ENCODE measurements around the gene PLCB4. TPM values are rescaled to one million over a fixed set of nuclear protein-coding genes. Genes with fewer than 3 reads are reported as not detected.

The PLCB4 gene
- total and polyA plus RNA-seq, 4 experiments from 2014 or later, result not detected

- CTCF ChIA-PET (ENCODE audit: partially characterized antibody), result no interaction called here
- Histone ChIP-seq H3K27me3 (ENCODE audit: insufficient read depth, low read length) (no peaks in the 10 kb centered on the region), H3K36me3 (ENCODE audit: insufficient read depth, low read length) (no peaks in the 10 kb centered on the region), H3K4me1 (ENCODE audit: insufficient read depth, low read length) (no peaks in the 10 kb centered on the region), H3K9me3 (ENCODE audit: control insufficient read depth in 1 of 2, low read length in 2 of 2) (no peaks in the 10 kb centered on the region), H3K27ac (ENCODE audit: low read depth, low read length) (no peak overlapping the region), H3K4me3 (ENCODE audit: low read length in 2 of 2) (no peak overlapping the region)
- Mint-ChIP-seq H3K36me3 (no peaks in the 10 kb centered on the region), H3K9me3 (peaks cover 0 to 5% (median 2%) of the 10 kb centered on the region in 8 donors), H3K27ac (no peak overlapping the region), H3K27me3 (no peaks in the 10 kb centered on the region), H3K4me1 (no peaks in the 10 kb centered on the region), H3K4me3 (no peak overlapping the region)
- intact Hi-C loops (cut with micrococcal nuclease), result no loop called here
- DNase-seq, result no peak
- POLR2A ChIA-PET (ENCODE audit: partially characterized antibody), result no interaction called here
Observed at GRCh38 chr20:9287826-9288225, 218.9 kb downstream of the PLCB4 start.

- ChIA-PET POLR2A (ENCODE audit: partially characterized antibody) (no interaction called here), CTCF (ENCODE audit: partially characterized antibody) (no interaction called here)
- H3K27ac Mint-ChIP-seq, result no peak overlapping the region
- H3K4me3 ChIP-seq (ENCODE audit: low read length in 2 of 2), result no peak overlapping the region
- no peaks in the 10 kb centered on the region for H3K27me3 Mint-ChIP-seq
- H3K4me1 ChIP-seq (ENCODE audit: insufficient read depth, low read length), result no peaks in the 10 kb centered on the region
- no peaks in the 10 kb centered on the region for H3K36me3 Mint-ChIP-seq
- intact Hi-C loops (cut with micrococcal nuclease), result no loop called here
- H3K9me3 Mint-ChIP-seq, result peaks cover 0 to 9% (median 3%) of the 10 kb centered on the region in 8 donors
- no peaks in the 10 kb centered on the region for H3K9me3 ChIP-seq (ENCODE audit: control insufficient read depth in 1 of 2, low read length in 2 of 2)
- no peak overlapping the region for H3K27ac ChIP-seq (ENCODE audit: low read depth, low read length)
- no peak overlapping the region for H3K4me3 Mint-ChIP-seq
- H3K27me3 ChIP-seq (ENCODE audit: insufficient read depth, low read length), result no peaks in the 10 kb centered on the region
- H3K36me3 ChIP-seq (ENCODE audit: insufficient read depth, low read length), result no peaks in the 10 kb centered on the region
- H3K4me1 Mint-ChIP-seq, result no peaks in the 10 kb centered on the region
- DNase-seq, result no peak
Observed at GRCh38 chr20:9290331-9290730, 221.4 kb downstream of the PLCB4 start.

DNA sequence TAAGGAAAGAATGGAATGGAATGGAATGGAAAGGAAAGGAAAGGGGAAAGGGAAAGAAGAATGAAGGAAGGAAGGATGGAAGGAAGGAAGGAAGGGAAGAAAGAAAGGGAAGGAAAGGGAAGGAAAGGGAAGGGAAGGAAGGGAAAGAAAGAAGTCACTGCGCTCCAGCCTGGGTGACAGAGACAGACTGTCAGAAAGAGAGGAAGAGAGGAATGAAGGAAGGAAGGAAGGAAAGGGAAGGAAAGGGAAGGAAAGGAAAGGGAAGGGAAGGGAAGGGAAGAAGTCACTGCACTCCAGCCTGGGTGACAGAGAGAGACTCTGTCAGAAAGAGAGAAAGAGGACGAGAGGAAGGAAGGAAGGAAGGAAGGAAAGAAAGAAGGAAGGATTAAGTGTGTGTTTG is 224.3 kb downstream of the PLCB4 start:
- no peaks in the 10 kb centered on the region for H3K4me1 Mint-ChIP-seq
- intact Hi-C loops (cut with micrococcal nuclease), result no loop called here

GRCh38 chr20:9294041-9294440 is 225.2 kb downstream of the PLCB4 start:
- Mint-ChIP-seq H3K4me1 (no peaks in the 10 kb centered on the region), H3K27me3 (no peaks in the 10 kb centered on the region), H3K36me3 (no peaks in the 10 kb centered on the region), H3K27ac (no peak overlapping the region), H3K4me3 (no peak overlapping the region), H3K9me3 (peaks cover 0 to 9% (median 3%) of the 10 kb centered on the region in 8 donors)
- ChIA-PET POLR2A (ENCODE audit: partially characterized antibody) (no interaction called here), CTCF (ENCODE audit: partially characterized antibody) (no interaction called here)
- H3K27ac ChIP-seq (ENCODE audit: low read depth, low read length), result no peak overlapping the region
- intact Hi-C loops (cut with micrococcal nuclease), result no loop called here
- no peak for DNase-seq
- no peaks in the 10 kb centered on the region for H3K9me3 ChIP-seq (ENCODE audit: control insufficient read depth in 1 of 2, low read length in 2 of 2)
- no peaks in the 10 kb centered on the region for H3K4me1 ChIP-seq (ENCODE audit: insufficient read depth, low read length)
- H3K4me3 ChIP-seq (ENCODE audit: low read length in 2 of 2), result no peak overlapping the region
- H3K36me3 ChIP-seq (ENCODE audit: insufficient read depth, low read length), result no peaks in the 10 kb centered on the region
- H3K27me3 ChIP-seq (ENCODE audit: insufficient read depth, low read length), result no peaks in the 10 kb centered on the region

More for the DNA sequence above, 224.3 kb downstream of the PLCB4 start:
- Mint-ChIP-seq H3K27me3 (no peaks in the 10 kb centered on the region), H3K36me3 (no peaks in the 10 kb centered on the region), H3K27ac (no peak overlapping the region), H3K4me3 (no peak overlapping the region), H3K9me3 (peaks cover 0 to 9% (median 4%) of the 10 kb centered on the region in 8 donors)
- Histone ChIP-seq H3K36me3 (ENCODE audit: insufficient read depth, low read length) (no peaks in the 10 kb centered on the region), H3K4me1 (ENCODE audit: insufficient read depth, low read length) (no peaks in the 10 kb centered on the region), H3K27ac (ENCODE audit: low read depth, low read length) (no peak overlapping the region), H3K27me3 (ENCODE audit: insufficient read depth, low read length) (no peaks in the 10 kb centered on the region), H3K9me3 (ENCODE audit: control insufficient read depth in 1 of 2, low read length in 2 of 2) (no peaks in the 10 kb centered on the region), H3K4me3 (ENCODE audit: low read length in 2 of 2) (no peak overlapping the region)
- DNase-seq, result no peak
- ChIA-PET CTCF (ENCODE audit: partially characterized antibody) (no interaction called here), POLR2A (ENCODE audit: partially characterized antibody) (no interaction called here)

DNA sequence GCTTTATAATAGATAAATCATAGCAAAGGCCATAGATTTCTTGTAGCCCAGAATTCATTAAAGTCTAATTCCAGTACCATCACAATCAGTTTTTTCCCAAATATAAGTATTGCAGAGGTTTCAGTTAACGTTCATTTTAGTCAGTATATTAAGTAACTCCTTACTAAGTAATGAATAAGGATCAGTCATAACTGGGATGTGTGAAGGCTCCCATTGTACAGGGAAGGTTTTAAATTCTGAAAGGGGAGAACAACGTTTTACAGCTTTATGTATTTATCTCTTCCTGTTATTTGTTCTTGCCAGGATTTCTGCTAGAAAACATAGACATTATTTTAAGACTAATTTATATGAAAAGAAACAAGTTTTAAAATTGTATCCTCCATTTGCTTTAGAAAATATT is 230.0 kb downstream of the PLCB4 start:
- intact Hi-C loops (cut with micrococcal nuclease), result no loop called here
- no peak overlapping the region for H3K4me3 ChIP-seq (ENCODE audit: low read length in 2 of 2)
- Mint-ChIP-seq H3K27me3 (no peaks in the 10 kb centered on the region), H3K27ac (no peak overlapping the region), H3K9me3 (peaks cover 0 to 4% (median under 1%) of the 10 kb centered on the region in 8 donors), H3K4me1 (no peaks in the 10 kb centered on the region), H3K36me3 (no peaks in the 10 kb centered on the region), H3K4me3 (no peak overlapping the region)
- H3K36me3 ChIP-seq (ENCODE audit: insufficient read depth, low read length), result no peaks in the 10 kb centered on the region
- POLR2A ChIA-PET (ENCODE audit: partially characterized antibody), result no interaction called here
- H3K27me3 ChIP-seq (ENCODE audit: insufficient read depth, low read length), result no peaks in the 10 kb centered on the region
- no peak for DNase-seq
- no peaks in the 10 kb centered on the region for H3K9me3 ChIP-seq (ENCODE audit: control insufficient read depth in 1 of 2, low read length in 2 of 2)
- H3K4me1 ChIP-seq (ENCODE audit: insufficient read depth, low read length), result no peaks in the 10 kb centered on the region
- H3K27ac ChIP-seq (ENCODE audit: low read depth, low read length), result no peak overlapping the region
- CTCF ChIA-PET (ENCODE audit: partially characterized antibody), result no interaction called here

DNA sequence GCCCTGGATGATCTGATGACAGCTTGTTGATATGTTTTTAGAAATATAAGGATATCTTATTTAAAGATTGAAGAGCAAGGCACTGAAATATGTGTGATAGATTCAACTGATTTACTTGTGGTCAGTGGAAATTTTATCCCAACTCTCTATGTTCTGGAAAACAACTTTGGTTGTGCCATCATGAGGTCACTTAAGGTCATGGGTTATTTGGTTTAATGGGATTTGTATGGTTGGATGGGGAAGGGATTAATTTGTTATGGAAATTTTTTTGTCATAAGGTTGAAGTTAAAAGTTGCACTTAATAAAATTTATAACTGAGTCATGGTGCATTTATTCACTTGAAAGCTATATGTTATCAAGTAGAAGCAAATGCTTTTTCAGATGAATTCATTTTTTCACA is 231.2 kb downstream of the PLCB4 start:
- CTCF ChIA-PET (ENCODE audit: partially characterized antibody), result no interaction called here
- Mint-ChIP-seq H3K9me3 (peaks cover 0 to 7% (median under 1%) of the 10 kb centered on the region in 8 donors), H3K4me1 (no peaks in the 10 kb centered on the region), H3K27ac (no peak overlapping the region), H3K36me3 (no peaks in the 10 kb centered on the region), H3K4me3 (no peak overlapping the region), H3K27me3 (no peaks in the 10 kb centered on the region)
- Histone ChIP-seq H3K4me3 (ENCODE audit: low read length in 2 of 2) (no peak overlapping the region), H3K9me3 (ENCODE audit: control insufficient read depth in 1 of 2, low read length in 2 of 2) (no peaks in the 10 kb centered on the region), H3K36me3 (ENCODE audit: insufficient read depth, low read length) (no peaks in the 10 kb centered on the region), H3K4me1 (ENCODE audit: insufficient read depth, low read length) (no peaks in the 10 kb centered on the region), H3K27me3 (ENCODE audit: insufficient read depth, low read length) (no peaks in the 10 kb centered on the region), H3K27ac (ENCODE audit: low read depth, low read length) (no peak overlapping the region)
- intact Hi-C loops (cut with micrococcal nuclease), result no loop called here
- DNase-seq, result no peak
- POLR2A ChIA-PET (ENCODE audit: partially characterized antibody), result no interaction called here

DNA sequence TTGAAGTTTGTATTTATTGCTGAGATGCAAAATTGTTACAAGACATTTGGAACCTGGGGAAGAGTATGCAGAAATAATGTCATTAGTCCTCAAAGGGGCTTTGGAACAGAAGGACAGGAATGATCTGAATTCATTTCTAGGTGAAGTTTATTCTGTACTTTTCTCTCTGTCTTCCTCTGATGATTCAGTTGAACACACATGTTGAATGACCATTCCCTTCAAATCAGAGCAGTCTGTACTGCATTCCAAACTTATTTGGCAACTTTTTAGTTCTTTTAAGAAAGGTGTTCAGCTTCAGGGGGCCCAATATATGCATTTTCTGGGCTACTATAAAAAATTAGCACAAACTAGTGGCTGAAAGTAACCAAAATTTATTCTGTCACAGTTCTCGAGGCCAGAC is 231.6 kb downstream of the PLCB4 start:
- H3K4me3 ChIP-seq (ENCODE audit: low read length in 2 of 2), result no peak overlapping the region
- H3K9me3 ChIP-seq (ENCODE audit: control insufficient read depth in 1 of 2, low read length in 2 of 2), result no peaks in the 10 kb centered on the region
- H3K4me3 Mint-ChIP-seq, result no peak overlapping the region
- no peaks in the 10 kb centered on the region for H3K4me1 Mint-ChIP-seq
- no peak overlapping the region for H3K27ac ChIP-seq (ENCODE audit: low read depth, low read length)
- no peak overlapping the region for H3K27ac Mint-ChIP-seq
- ChIA-PET CTCF (ENCODE audit: partially characterized antibody) (no interaction called here), POLR2A (ENCODE audit: partially characterized antibody) (no interaction called here)
- H3K27me3 Mint-ChIP-seq, result peaks cover 0 to 1% of the 10 kb centered on the region in 2 donors
- H3K27me3 ChIP-seq (ENCODE audit: insufficient read depth, low read length), result no peaks in the 10 kb centered on the region
- peaks cover 0 to 7% (median under 1%) of the 10 kb centered on the region in 8 donors for H3K9me3 Mint-ChIP-seq
- intact Hi-C loops (cut with micrococcal nuclease), result no loop called here
- no peak for DNase-seq
- H3K36me3 Mint-ChIP-seq, result no peaks in the 10 kb centered on the region
- H3K36me3 ChIP-seq (ENCODE audit: insufficient read depth, low read length), result no peaks in the 10 kb centered on the region
- no peaks in the 10 kb centered on the region for H3K4me1 ChIP-seq (ENCODE audit: insufficient read depth, low read length)
